Parathyroid adenoma (tissue), 2 donors: ENCODE results near the gene TOR1AIP1.
A peak's percentile ranks its signal among the peaks of the same experiment; 100 is the strongest.

ENCODE experiments used
- H2AFZ ChIP-seq: fragments of 300-600 bp; sonication (generic); one replicate; pipeline ENCODE4 v1.7.0; 2017; ENCODE audit warnings: antibody characterized with exemption, mild to moderate bottlenecking
- H3K27ac ChIP-seq: fragments of 300-600 bp; sonication (generic); one replicate; pipeline ENCODE4 v1.7.0; 2017
- H3K27me3 ChIP-seq: fragments of 300-600 bp; sonication (generic); one replicate; pipeline ENCODE4 v1.7.0; 2017; ENCODE audit warnings: low read length; ENCODE audit not compliant: control insufficient read depth, insufficient read depth
- H3K36me3 ChIP-seq: fragments of 300-600 bp; sonication (generic); one replicate; pipeline ENCODE4 v1.7.0; 2017; ENCODE audit warnings: low read length; ENCODE audit not compliant: control insufficient read depth, insufficient read depth
- H3K4me1 ChIP-seq: fragments of 300-600 bp; sonication (generic); one replicate; pipeline ENCODE4 v1.7.0; 2017; ENCODE audit warnings: control low read depth
- H3K4me2 ChIP-seq: fragments of 300-600 bp; sonication (generic); one replicate; pipeline ENCODE4 v1.7.0; 2017; ENCODE audit warnings: low read length
- H3K4me3 ChIP-seq: fragments of 300-600 bp; sonication (generic); one replicate; pipeline ENCODE4 v1.7.0; 2017; ENCODE audit warnings: low read depth, low read length
- H3K79me2 ChIP-seq: fragments of 300-600 bp; sonication (generic); one replicate; pipeline ENCODE4 v1.7.0; 2017; ENCODE audit warnings: control low read depth
- H3K9ac ChIP-seq: fragments of 300-600 bp; sonication (generic); one replicate; pipeline ENCODE4 v1.7.0; 2017; ENCODE audit warnings: mild to moderate bottlenecking
- H3K9me3 ChIP-seq: fragments of 300-600 bp; sonication (generic); one replicate; pipeline ENCODE4 v1.7.0; 2017; ENCODE audit warnings: low read length; ENCODE audit not compliant: control insufficient read depth
- TF ChIP-seq, protein P1 (sequence below): fragments of 300-600 bp; sonication (generic); IDR thresholded peaks from one replicate; pipeline ENCODE4 v1.7.0; 2017; ENCODE audit warnings: antibody characterized with exemption, mild to moderate bottlenecking
- donor health status: primary hyperparathyroidism.

The TOR1AIP1 gene

DNA sequence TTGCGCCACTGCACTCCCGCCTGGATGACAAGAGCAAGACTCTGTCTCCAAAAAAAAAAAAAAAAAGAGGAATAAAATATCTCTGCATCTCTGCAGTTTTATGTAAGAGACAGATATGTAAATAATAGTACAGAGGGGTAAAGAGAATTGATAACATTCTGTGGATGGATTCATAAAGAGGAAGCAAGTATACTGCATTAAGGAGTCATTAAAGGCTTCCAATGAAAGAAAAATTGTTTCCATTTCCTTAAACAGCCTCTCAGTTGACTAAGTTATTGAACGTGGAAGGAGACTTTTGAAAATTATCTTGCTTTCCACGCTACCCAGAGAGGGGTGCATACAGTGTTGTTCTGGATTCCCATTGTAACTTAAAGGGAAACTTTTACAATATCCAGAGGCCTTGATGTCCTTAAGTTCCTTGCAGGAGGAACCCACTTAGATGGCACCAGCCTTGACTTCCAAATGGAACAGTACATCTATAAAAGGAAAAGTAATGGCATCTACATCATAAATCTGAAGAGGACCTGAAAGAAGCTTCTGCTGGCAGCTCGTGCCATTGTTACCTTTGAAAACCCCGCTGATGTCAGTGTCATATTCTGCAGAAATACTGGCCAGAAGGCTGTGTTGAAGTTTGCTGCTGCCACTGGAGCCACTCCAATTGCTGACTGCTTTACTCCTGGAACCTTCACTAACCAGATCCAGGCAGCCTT is 86.4 kb downstream of the TOR1AIP1 start:
- TF ChIP-seq, protein P1, sequence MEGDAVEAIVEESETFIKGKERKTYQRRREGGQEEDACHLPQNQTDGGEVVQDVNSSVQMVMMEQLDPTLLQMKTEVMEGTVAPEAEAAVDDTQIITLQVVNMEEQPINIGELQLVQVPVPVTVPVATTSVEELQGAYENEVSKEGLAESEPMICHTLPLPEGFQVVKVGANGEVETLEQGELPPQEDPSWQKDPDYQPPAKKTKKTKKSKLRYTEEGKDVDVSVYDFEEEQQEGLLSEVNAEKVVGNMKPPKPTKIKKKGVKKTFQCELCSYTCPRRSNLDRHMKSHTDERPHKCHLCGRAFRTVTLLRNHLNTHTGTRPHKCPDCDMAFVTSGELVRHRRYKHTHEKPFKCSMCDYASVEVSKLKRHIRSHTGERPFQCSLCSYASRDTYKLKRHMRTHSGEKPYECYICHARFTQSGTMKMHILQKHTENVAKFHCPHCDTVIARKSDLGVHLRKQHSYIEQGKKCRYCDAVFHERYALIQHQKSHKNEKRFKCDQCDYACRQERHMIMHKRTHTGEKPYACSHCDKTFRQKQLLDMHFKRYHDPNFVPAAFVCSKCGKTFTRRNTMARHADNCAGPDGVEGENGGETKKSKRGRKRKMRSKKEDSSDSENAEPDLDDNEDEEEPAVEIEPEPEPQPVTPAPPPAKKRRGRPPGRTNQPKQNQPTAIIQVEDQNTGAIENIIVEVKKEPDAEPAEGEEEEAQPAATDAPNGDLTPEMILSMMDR = no peak
- no peak overlapping the region for H3K4me2 ChIP-seq
- peaks cover 14% of the 10 kb centered on the region for H3K4me1 ChIP-seq
- H3K27me3 ChIP-seq = no peaks in the 10 kb centered on the region
- H3K36me3 ChIP-seq = no peaks in the 10 kb centered on the region
- H3K79me2 ChIP-seq = peaks cover 6% of the 10 kb centered on the region
- H3K9ac ChIP-seq = no peak overlapping the region
- no peaks in the 10 kb centered on the region for H3K9me3 ChIP-seq
- no peak overlapping the region for H3K4me3 ChIP-seq
- no peak overlapping the region for H3K27ac ChIP-seq
- H2AFZ ChIP-seq = no peak overlapping the region

DNA sequence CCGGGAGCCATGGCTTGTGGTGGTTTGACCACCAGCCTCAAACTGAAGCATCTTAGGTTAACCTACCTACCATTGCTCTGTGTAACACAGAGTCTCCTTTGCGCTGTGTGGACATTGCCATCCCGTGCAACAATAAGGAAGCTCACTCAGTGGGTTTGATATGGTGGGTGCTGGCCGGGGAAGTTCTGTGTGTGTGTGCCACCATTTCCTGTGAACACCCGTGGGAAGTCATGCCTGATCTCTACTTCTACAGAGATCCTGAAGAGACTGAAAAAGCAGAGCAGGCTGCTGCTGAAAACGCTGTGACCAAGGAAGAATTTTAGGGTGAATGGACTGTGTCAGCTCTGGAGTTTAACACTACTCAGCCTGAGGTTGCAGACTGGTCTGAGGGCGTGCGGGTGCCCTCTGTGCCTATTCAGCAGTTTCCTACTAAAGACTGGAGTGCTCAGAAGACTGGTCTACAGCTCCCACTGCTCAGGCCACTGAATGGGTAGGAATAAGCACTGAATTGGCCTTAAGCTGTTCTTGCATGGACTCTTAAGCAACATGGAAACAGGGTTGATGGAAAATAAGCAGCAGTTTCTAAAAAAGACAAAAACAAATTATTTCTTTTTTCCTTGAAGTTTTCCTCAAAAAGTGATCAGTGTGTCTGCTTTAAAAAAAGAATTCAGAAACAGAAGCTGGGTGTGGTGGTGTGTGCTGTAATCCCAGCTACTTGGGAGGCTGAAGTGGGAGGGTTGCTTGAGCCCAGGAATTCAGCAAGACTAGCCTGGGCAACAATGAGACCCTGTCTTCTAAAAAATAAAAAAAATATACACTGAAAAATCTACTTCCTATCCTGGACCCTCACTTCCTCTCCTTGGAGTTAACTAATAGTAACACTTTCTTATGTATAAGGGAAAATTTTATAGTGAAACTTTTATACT is 87.2 kb downstream of the TOR1AIP1 start:
- H3K27me3 ChIP-seq = no peaks in the 10 kb centered on the region
- H3K4me3 ChIP-seq = no peak overlapping the region
- peak overlapping the region; percentile 36 for H3K27ac ChIP-seq
- H3K4me1 ChIP-seq = peaks cover 14% of the 10 kb centered on the region
- H3K79me2 ChIP-seq = peaks cover 5% of the 10 kb centered on the region
- H3K36me3 ChIP-seq = no peaks in the 10 kb centered on the region
- no peaks in the 10 kb centered on the region for H3K9me3 ChIP-seq
- no peak overlapping the region for H2AFZ ChIP-seq
- no peak overlapping the region for H3K9ac ChIP-seq
- peak overlapping the region; percentile 23 for H3K4me2 ChIP-seq
- TF ChIP-seq, protein P1 = no peak
